ENCODE results near the gene USF1. TPM values are rescaled to one million over a fixed set of nuclear protein-coding genes. Genes with fewer than 3 reads are reported as not detected.

Gene USF1
- total and polyA plus RNA-seq, 2 experiments from 2014 or later: 23.8 to 74.8 TPM

DNA sequence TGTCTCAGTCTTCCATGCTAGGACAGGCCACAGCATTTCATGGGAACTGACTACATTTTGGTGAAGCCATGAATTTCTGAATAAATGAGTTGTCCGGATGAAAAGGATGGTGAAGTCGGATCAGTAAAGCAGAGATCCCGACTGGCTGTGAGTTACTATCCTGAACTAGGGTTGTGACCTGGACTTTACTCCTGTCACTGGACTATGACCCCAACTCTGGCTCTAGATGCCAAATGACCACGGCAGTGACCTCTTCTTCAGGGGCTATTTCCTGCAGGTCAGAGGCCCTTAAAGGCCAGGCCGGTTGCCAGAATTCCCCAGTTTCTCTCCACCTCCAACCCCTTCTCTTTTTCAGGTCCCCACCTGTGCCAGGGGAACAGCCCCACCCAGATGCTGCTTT lies 45.3 kb upstream of the USF1 start (continued):
- TF ChIP-seq, protein P1, sequence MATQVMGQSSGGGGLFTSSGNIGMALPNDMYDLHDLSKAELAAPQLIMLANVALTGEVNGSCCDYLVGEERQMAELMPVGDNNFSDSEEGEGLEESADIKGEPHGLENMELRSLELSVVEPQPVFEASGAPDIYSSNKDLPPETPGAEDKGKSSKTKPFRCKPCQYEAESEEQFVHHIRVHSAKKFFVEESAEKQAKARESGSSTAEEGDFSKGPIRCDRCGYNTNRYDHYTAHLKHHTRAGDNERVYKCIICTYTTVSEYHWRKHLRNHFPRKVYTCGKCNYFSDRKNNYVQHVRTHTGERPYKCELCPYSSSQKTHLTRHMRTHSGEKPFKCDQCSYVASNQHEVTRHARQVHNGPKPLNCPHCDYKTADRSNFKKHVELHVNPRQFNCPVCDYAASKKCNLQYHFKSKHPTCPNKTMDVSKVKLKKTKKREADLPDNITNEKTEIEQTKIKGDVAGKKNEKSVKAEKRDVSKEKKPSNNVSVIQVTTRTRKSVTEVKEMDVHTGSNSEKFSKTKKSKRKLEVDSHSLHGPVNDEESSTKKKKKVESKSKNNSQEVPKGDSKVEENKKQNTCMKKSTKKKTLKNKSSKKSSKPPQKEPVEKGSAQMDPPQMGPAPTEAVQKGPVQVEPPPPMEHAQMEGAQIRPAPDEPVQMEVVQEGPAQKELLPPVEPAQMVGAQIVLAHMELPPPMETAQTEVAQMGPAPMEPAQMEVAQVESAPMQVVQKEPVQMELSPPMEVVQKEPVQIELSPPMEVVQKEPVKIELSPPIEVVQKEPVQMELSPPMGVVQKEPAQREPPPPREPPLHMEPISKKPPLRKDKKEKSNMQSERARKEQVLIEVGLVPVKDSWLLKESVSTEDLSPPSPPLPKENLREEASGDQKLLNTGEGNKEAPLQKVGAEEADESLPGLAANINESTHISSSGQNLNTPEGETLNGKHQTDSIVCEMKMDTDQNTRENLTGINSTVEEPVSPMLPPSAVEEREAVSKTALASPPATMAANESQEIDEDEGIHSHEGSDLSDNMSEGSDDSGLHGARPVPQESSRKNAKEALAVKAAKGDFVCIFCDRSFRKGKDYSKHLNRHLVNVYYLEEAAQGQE (IDR thresholded peaks at IDR 0.05; ENCODE audit: unreplicated experiment): no peak
- TF ChIP-seq CREB1 (CRISPR knock-in tag; IDR thresholded peaks at IDR 0.05; ENCODE audit: low read depth): no peak
- TF ChIP-seq, protein P2, sequence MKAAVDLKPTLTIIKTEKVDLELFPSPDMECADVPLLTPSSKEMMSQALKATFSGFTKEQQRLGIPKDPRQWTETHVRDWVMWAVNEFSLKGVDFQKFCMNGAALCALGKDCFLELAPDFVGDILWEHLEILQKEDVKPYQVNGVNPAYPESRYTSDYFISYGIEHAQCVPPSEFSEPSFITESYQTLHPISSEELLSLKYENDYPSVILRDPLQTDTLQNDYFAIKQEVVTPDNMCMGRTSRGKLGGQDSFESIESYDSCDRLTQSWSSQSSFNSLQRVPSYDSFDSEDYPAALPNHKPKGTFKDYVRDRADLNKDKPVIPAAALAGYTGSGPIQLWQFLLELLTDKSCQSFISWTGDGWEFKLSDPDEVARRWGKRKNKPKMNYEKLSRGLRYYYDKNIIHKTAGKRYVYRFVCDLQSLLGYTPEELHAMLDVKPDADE (IDR thresholded peaks at IDR 0.05): no peak

DNA sequence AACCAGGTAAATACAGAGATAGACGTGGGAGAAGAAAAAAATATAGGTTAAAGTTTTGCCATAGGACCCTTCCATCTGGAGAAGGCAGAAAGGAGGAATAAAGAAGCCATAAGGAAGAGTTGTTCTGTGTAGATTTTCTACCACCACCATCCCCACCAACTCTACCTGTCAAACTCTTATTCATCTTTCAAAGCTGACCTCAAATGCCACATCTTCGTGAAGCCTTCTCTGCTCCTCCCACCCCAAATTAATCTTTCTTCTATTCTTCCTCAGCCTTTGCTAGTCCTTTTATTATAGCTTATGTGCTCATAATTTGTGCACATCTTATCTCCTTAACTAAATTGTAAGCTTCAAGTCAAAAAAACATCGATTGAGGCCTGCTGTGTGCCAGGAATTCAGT lies 44.8 kb upstream of the USF1 start:
- Histone ChIP-seq H3K36me3 (ENCODE audit: insufficient read depth) (no peaks in the 10 kb centered on the region), H3F3A (replicated peaks; ENCODE audit: low read depth) (no peaks in the 10 kb centered on the region), H4K20me1 (replicated peaks; ENCODE audit: insufficient read depth) (no peaks in the 10 kb centered on the region), H3K4me1 (ENCODE audit: insufficient read depth) (peaks cover 7% of the 10 kb centered on the region), H3K79me2 (replicated peaks; ENCODE audit: insufficient read depth) (no peaks in the 10 kb centered on the region), H2AFZ (no peak overlapping the region), H3K27me3 (ENCODE audit: insufficient read depth) (no peaks in the 10 kb centered on the region), H3K4me3 (no peak overlapping the region), H3K9me2 (ENCODE audit: insufficient read depth) (peaks cover 5% of the 10 kb centered on the region; the same call in 1 of the 2 replicates), H3K27ac (ENCODE audit: low read depth) (no peak overlapping the region), H3K4me2 (no peak overlapping the region)
- ATAC-seq (no peak), DNase-seq (ENCODE audit: low spot score) (no peak)
- Mint-ChIP-seq H3K4me1 (peaks cover 15% of the 10 kb centered on the region), H3K27ac (no peak overlapping the region), H3K9me3 (no peaks in the 10 kb centered on the region), H3K36me3 (ENCODE audit: low read depth) (no peaks in the 10 kb centered on the region), H3K4me3 (no peak overlapping the region), H3K27me3 (ENCODE audit: insufficient read depth, low read depth, poor library complexity) (peaks cover 8% of the 10 kb centered on the region)
- TF ChIP-seq EZH2phosphoT487 (IDR thresholded peaks at IDR 0.05; ENCODE audit: unreplicated experiment) (no peak), CREB1 (CRISPR knock-in tag; IDR thresholded peaks at IDR 0.05; ENCODE audit: low read depth) (no peak), ZNF331 (CRISPR knock-in tag; IDR thresholded peaks at IDR 0.05; ENCODE audit: low read depth) (no peak), POLR2AphosphoS5 (IDR thresholded peaks at IDR 0.05; ENCODE audit: low read depth) (no peak), ZNF114 (CRISPR knock-in tag; IDR thresholded peaks at IDR 0.05) (no peak), JUNB (IDR thresholded peaks at IDR 0.05; ENCODE audit: unreplicated experiment) (no peak), EZH2 (IDR thresholded peaks at IDR 0.05; ENCODE audit: low read depth, unreplicated experiment) (no peak), STAT1 (IDR thresholded peaks at IDR 0.05; ENCODE audit: unreplicated experiment) (no peak), NANOG (IDR thresholded peaks at IDR 0.05; ENCODE audit: borderline replicate concordance) (no peak)
- TF ChIP-seq, protein P1 (IDR thresholded peaks at IDR 0.05; ENCODE audit: unreplicated experiment): no peak
- TF ChIP-seq, protein P3, sequence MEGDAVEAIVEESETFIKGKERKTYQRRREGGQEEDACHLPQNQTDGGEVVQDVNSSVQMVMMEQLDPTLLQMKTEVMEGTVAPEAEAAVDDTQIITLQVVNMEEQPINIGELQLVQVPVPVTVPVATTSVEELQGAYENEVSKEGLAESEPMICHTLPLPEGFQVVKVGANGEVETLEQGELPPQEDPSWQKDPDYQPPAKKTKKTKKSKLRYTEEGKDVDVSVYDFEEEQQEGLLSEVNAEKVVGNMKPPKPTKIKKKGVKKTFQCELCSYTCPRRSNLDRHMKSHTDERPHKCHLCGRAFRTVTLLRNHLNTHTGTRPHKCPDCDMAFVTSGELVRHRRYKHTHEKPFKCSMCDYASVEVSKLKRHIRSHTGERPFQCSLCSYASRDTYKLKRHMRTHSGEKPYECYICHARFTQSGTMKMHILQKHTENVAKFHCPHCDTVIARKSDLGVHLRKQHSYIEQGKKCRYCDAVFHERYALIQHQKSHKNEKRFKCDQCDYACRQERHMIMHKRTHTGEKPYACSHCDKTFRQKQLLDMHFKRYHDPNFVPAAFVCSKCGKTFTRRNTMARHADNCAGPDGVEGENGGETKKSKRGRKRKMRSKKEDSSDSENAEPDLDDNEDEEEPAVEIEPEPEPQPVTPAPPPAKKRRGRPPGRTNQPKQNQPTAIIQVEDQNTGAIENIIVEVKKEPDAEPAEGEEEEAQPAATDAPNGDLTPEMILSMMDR (conservative IDR thresholded peaks at IDR 0.05; ENCODE audit: low read depth in 2 of 2): no peak
- TF ChIP-seq, protein P2 (IDR thresholded peaks at IDR 0.05): no peak

Measured in GM23338 (cell line).